CD14-positive monocyte (primary cell): ENCODE results near the gene PLAGL2. TPM values are rescaled to one million over a fixed set of nuclear protein-coding genes. Genes with fewer than 3 reads are reported as not detected.
"Not testable (repeated sequence)": the region's sequence is repeated elsewhere in the genome, so short reads cannot be mapped to it uniquely, and the experiment has no call there.

ENCODE experiments used
- DNase-seq, 3 donors: peaks; one replicate each; pipeline ENCODE4 v3.0.0-alpha.2; 2011 to 2022
- H2AFZ ChIP-seq: 2 replicates; pipeline ENCODE4 v1.6.0; 2012; ENCODE audit warnings: mild to moderate bottlenecking, low read depth, low read length, inconsistent platforms; ENCODE audit not compliant: insufficient read depth, poor library complexity, severe bottlenecking
- H3K27ac ChIP-seq, 2 donors: 1 replicate in 1 of 2; 2 replicates in 1 of 2; pipeline ENCODE4 v1.5.1; 2012 to 2013; ENCODE audit warnings: low read length in 2 of 2, control low read depth in 1 of 2, inconsistent platforms in 1 of 2, low read depth in 1 of 2, mild to moderate bottlenecking in 1 of 2
- H3K27me3 ChIP-seq, 2 donors: one replicate each; pipeline versions ENCODE4 v1.6.0 to v1.6.1; 2011 to 2013; ENCODE audit warnings: low read length in 2 of 2; ENCODE audit not compliant: control insufficient read depth in 2 of 2, insufficient read depth in 2 of 2
- H3K36me3 ChIP-seq, 2 donors: replicated peaks in 1 of 2; 1 replicate in 1 of 2; 2 replicates in 1 of 2; pipeline versions ENCODE4 v1.5.1 to v1.6.1; 2012 to 2013; ENCODE audit warnings: low read length in 2 of 2, control low read depth in 1 of 2, inconsistent platforms in 1 of 2, mild to moderate bottlenecking in 1 of 2; ENCODE audit not compliant: insufficient read depth in 2 of 2, control insufficient read depth in 1 of 2
- H3K4me1 ChIP-seq, 2 donors: 1 replicate in 1 of 2; 2 replicates in 1 of 2; pipeline versions ENCODE4 v1.5.1 to v1.6.1; 2012 to 2013; ENCODE audit warnings: low read length in 2 of 2, control low read depth in 1 of 2, inconsistent platforms in 1 of 2, mild to moderate bottlenecking in 1 of 2, moderate library complexity in 1 of 2; ENCODE audit not compliant: insufficient read depth in 2 of 2, control insufficient read depth in 1 of 2
- H3K4me2 ChIP-seq: replicated peaks from 2 replicates; pipeline ENCODE3; 2012; ENCODE audit warnings: low read length, moderate library complexity, mild to moderate bottlenecking; ENCODE audit not compliant: poor library complexity, severe bottlenecking; ENCODE audit errors: extremely low read depth
- H3K4me3 ChIP-seq, 3 experiments: fragments of 200-600 bp in 1 of 3; sonication (generic) in 1 of 3; replicated peaks in 1 of 3; 1 replicate in 2 of 3; 2 replicates in 1 of 3; pipeline ENCODE4 v1.5.1; 2011 to 2013; ENCODE audit warnings: low read length in 3 of 3, mild to moderate bottlenecking in 3 of 3, control low read depth in 2 of 3, low read depth in 2 of 3, inconsistent platforms in 1 of 3, moderate library complexity in 1 of 3
- H3K79me2 ChIP-seq: 2 replicates; pipeline ENCODE4 v1.6.0; 2012; ENCODE audit warnings: mild to moderate bottlenecking, control low read depth, inconsistent platforms, low read length, moderate library complexity; ENCODE audit not compliant: insufficient read depth
- H3K9ac ChIP-seq: 2 replicates; pipeline ENCODE4 v1.6.0; 2017; ENCODE audit warnings: low read length, mild to moderate bottlenecking; ENCODE audit not compliant: insufficient read depth, poor library complexity, severe bottlenecking
- H3K9me3 ChIP-seq, 2 donors: replicated peaks in 1 of 2; 1 replicate in 1 of 2; 2 replicates in 1 of 2; pipeline versions ENCODE4 v1.5.1 to v1.6.1; 2012 to 2013; ENCODE audit warnings: low read length in 2 of 2, control low read depth in 1 of 2; ENCODE audit not compliant: control insufficient read depth in 1 of 2, insufficient read depth in 1 of 2
- H4K20me1 ChIP-seq: 2 replicates; pipeline ENCODE4 v1.6.0; 2012; ENCODE audit warnings: mild to moderate bottlenecking, low read length, control low read depth, moderate library complexity; ENCODE audit not compliant: insufficient read depth
- H3K27ac Mint-ChIP-seq, 7 donors: one replicate each; pipeline ENCODE4 v1.8.0; 2020; ENCODE audit warnings: mild to moderate bottlenecking in 7 of 7, mixed read lengths in 7 of 7, moderate library complexity in 6 of 7, inconsistent platforms in 2 of 7
- H3K27me3 Mint-ChIP-seq, 3 donors: one replicate each; pipeline ENCODE4 v1.8.0; 2021 to 2022; ENCODE audit warnings: low read depth in 3 of 3, mild to moderate bottlenecking in 3 of 3, mixed read lengths in 3 of 3, moderate library complexity in 3 of 3, inconsistent platforms in 1 of 3
- H3K36me3 Mint-ChIP-seq, 2 donors: one replicate each; pipeline ENCODE4 v1.8.0; 2020; ENCODE audit warnings: mixed read lengths in 2 of 2, inconsistent platforms in 1 of 2, mild to moderate bottlenecking in 1 of 2
- H3K4me1 Mint-ChIP-seq: one replicate; pipeline ENCODE4 v1.8.0; 2020; ENCODE audit warnings: mild to moderate bottlenecking, mixed read lengths
- H3K4me3 Mint-ChIP-seq, 2 donors: one replicate each; pipeline ENCODE4 v1.8.0; 2020; ENCODE audit warnings: mild to moderate bottlenecking in 2 of 2, mixed read lengths in 2 of 2, moderate library complexity in 1 of 2
- H3K9me3 Mint-ChIP-seq, 7 donors: one replicate each; pipeline ENCODE4 v1.8.0; 2020 to 2022; ENCODE audit warnings: mixed read lengths in 7 of 7, mild to moderate bottlenecking in 6 of 7, moderate library complexity in 6 of 7, inconsistent platforms in 2 of 7
- WGBS: methylation state at CpG from one replicate; pipeline ENCODE4 v1.1.5; 2013; ENCODE audit warnings: missing lambda C conversion rate; ENCODE audit not compliant: insufficient coverage; 5-methylcytosine and 5-hydroxymethylcytosine counted together
- intact Hi-C, 2 donors: fragments of 100-400 bp; cut with micrococcal nuclease; formaldehyde crosslinking; loops; one replicate each; pipeline versions ENCODE4 v1.15.0 to v1.15.1; 2023
- polyA plus RNA-seq, 3 donors: library from polyadenylated mRNA; depleted of rRNA in 1 of 3; unstranded in 2 of 3; stranded (reverse) in 1 of 3; fragments of 300-500 nt in 2 of 3; fragments of >200 nt in 1 of 3; fragmentation: Illumina TruSeq in 2 of 3; gene quantifications; 1 replicate in 2 of 3; 2 replicates in 1 of 3; pipeline ENCODE4 v1.2.3, GENCODE V29; 2012 to 2021
- TF ChIP-seq, protein P1 (sequence below): fragments of 200-600 bp; IDR thresholded peaks from one replicate; pipeline ENCODE4 v1.8.0; 2022; ENCODE audit warnings: antibody characterized with exemption, mild to moderate bottlenecking

The PLAGL2 gene
- polyA plus RNA-seq, 3 donors: 6.2 to 31.7 (median 14.7) TPM

- H2AFZ ChIP-seq, H3K4me3 ChIP-seq, H3K9me3 Mint-ChIP-seq, H3K27me3 ChIP-seq, H3K9ac ChIP-seq, H3K4me2 ChIP-seq, DNase-seq, H3K27me3 Mint-ChIP-seq, H3K4me3 Mint-ChIP-seq, H3K9me3 ChIP-seq: not testable (repeated sequence)
- Mint-ChIP-seq H3K4me1 (peaks cover 35% of the 10 kb centered on the region), H3K36me3 (peaks cover 88 to 93% of the 10 kb centered on the region in 2 donors), H3K27ac (peak overlapping the region in 3 of 7 donors; percentile 6 to 48 (median 26))
- Histone ChIP-seq H3K79me2 (peaks cover 79% of the 10 kb centered on the region), H3K36me3 (peaks cover 84 to 92% of the 10 kb centered on the region in 2 donors), H3K27ac (peak overlapping the region in 1 of 2 donors; percentile 8), H4K20me1 (peaks cover 100% of the 10 kb centered on the region), H3K4me1 (peaks cover 16 to 21% of the 10 kb centered on the region in 2 donors)
- intact Hi-C loops: loop anchor here in 1 of 2 donors (5.0 kb wide), 1 partner anchor 49 kb away; no protein-coding TSS in a partner anchor
- WGBS: 93% methylated on average over 2 of the region's 11 CpGs
These were observed 10.9 kb downstream of the PLAGL2 start for GRCh38 chr20:32196613-32197012.

- Histone ChIP-seq H3K27me3 (no peaks in the 10 kb centered on the region), H3K4me1 (peaks cover 16 to 18% of the 10 kb centered on the region in 2 donors), H2AFZ (no peak overlapping the region), H3K36me3 (peaks cover 74 to 81% of the 10 kb centered on the region in 2 donors), H4K20me1 (peaks cover 97% of the 10 kb centered on the region), H3K4me2 (no peak overlapping the region), H3K79me2 (peaks cover 68% of the 10 kb centered on the region), H3K27ac (no peak overlapping the region), H3K9me3 (no peaks in the 10 kb centered on the region), H3K9ac (no peak overlapping the region), H3K4me3 (no peak overlapping the region)
- Mint-ChIP-seq H3K9me3 (no peaks in the 10 kb centered on the region), H3K4me3 (no peak overlapping the region), H3K36me3 (peaks cover 78 to 85% of the 10 kb centered on the region in 2 donors), H3K4me1 (peaks cover 33% of the 10 kb centered on the region), H3K27ac (peak overlapping the region in 2 of 7 donors; percentile 41 to 55), H3K27me3 (peaks cover 0 to 2% (median 0%) of the 10 kb centered on the region in 3 donors)
- no peak for DNase-seq
- TF ChIP-seq, protein P1, sequence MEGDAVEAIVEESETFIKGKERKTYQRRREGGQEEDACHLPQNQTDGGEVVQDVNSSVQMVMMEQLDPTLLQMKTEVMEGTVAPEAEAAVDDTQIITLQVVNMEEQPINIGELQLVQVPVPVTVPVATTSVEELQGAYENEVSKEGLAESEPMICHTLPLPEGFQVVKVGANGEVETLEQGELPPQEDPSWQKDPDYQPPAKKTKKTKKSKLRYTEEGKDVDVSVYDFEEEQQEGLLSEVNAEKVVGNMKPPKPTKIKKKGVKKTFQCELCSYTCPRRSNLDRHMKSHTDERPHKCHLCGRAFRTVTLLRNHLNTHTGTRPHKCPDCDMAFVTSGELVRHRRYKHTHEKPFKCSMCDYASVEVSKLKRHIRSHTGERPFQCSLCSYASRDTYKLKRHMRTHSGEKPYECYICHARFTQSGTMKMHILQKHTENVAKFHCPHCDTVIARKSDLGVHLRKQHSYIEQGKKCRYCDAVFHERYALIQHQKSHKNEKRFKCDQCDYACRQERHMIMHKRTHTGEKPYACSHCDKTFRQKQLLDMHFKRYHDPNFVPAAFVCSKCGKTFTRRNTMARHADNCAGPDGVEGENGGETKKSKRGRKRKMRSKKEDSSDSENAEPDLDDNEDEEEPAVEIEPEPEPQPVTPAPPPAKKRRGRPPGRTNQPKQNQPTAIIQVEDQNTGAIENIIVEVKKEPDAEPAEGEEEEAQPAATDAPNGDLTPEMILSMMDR: no peak
- intact Hi-C loops: loop anchor here in 1 of 2 donors (5.0 kb wide), 1 partner anchor 48 kb away; no protein-coding TSS in a partner anchor
- WGBS: 92% methylated on average over 4 of the region's 7 CpGs
These were observed 12.0 kb downstream of the PLAGL2 start for GRCh38 chr20:32195581-32195980.
